PC-9 (cell line): ENCODE results near the gene ENTR1. TPM values are rescaled to one million over a fixed set of nuclear protein-coding genes. Genes with fewer than 3 reads are reported as not detected.

ENCODE experiments used
- BruUV-seq: library from RNA; stranded (reverse); fragments of 400-500 nt; replicated peaks from 2 replicates; lab custom pipeline; 2021; lab: Mats Ljungman, UMichigan
- CTCF ChIA-PET: fragments of 300-600 bp; sonication (Branson Sonifier 250); formaldehyde crosslinking; loops from one replicate; lab custom pipeline; 2022; ENCODE audit warnings: antibody characterized with exemption; lab: Charles Lee
- POLR2A ChIA-PET: fragments of 300-600 bp; sonication (Branson Sonifier 250); formaldehyde crosslinking; loops from one replicate; lab custom pipeline; 2022; ENCODE audit warnings: antibody characterized with exemption; ENCODE audit not compliant: unreplicated experiment; lab: Charles Lee
- DNase-seq, 2 experiments: peaks; one replicate each; pipeline versions ENCODE4 v3.0.0 to v3.0.0-alpha.2; 2015 to 2022; ENCODE audit warnings: mixed read lengths in 1 of 2
- H2AFZ ChIP-seq: fragments of 200-600 bp; sonication (generic); 2 replicates; pipeline ENCODE4 v1.8.1; 2017; ENCODE audit warnings: antibody characterized with exemption
- H3F3A ChIP-seq: fragments of 200-600 bp; sonication (generic); 2 replicates; pipeline ENCODE4 v1.8.1; 2017; ENCODE audit warnings: antibody characterized with exemption, mild to moderate bottlenecking, low read depth; ENCODE audit not compliant: insufficient read depth
- H3K27ac ChIP-seq: fragments of 200-600 bp; sonication (generic); 2 replicates; pipeline ENCODE4 v1.6.1; 2016; ENCODE audit warnings: mixed run types
- H3K27me3 ChIP-seq: fragments of 200-600 bp; sonication (generic); 2 replicates; pipeline ENCODE4 v1.6.1; 2016; ENCODE audit warnings: low read depth, mixed run types; ENCODE audit not compliant: insufficient read depth
- H3K36me3 ChIP-seq: fragments of 200-600 bp; sonication (generic); 2 replicates; pipeline ENCODE4 v1.6.1; 2016; ENCODE audit warnings: low read depth, mixed run types
- H3K4me1 ChIP-seq: fragments of 200-600 bp; sonication (generic); replicated peaks from 2 replicates; pipeline ENCODE4 v1.6.1; 2016; ENCODE audit warnings: mixed run types; ENCODE audit not compliant: insufficient read depth
- H3K4me2 ChIP-seq: fragments of 200-600 bp; sonication (generic); 2 replicates; pipeline ENCODE4 v1.6.1; 2017; ENCODE audit warnings: mixed run types
- H3K4me3 ChIP-seq: fragments of 200-600 bp; sonication (generic); 2 replicates; pipeline ENCODE4 v1.6.1; 2016; ENCODE audit warnings: mixed run types
- H3K79me2 ChIP-seq: fragments of 200-600 bp; sonication (generic); 2 replicates; pipeline ENCODE4 v1.6.1; 2017; ENCODE audit warnings: low read depth, mixed run types
- H3K9me2 ChIP-seq: fragments of 200-600 bp; sonication (generic); 2 replicates; pipeline ENCODE4 v1.8.1; 2017; ENCODE audit warnings: mild to moderate bottlenecking; ENCODE audit not compliant: insufficient read depth
- H3K9me3 ChIP-seq: fragments of 200-600 bp; sonication (generic); 2 replicates; pipeline ENCODE4 v1.8.1; 2016; ENCODE audit warnings: low read depth; ENCODE audit not compliant: insufficient read depth
- H4K20me1 ChIP-seq: fragments of 200-600 bp; sonication (generic); 2 replicates; pipeline ENCODE4 v1.8.1; 2017; ENCODE audit not compliant: insufficient read depth
- CTCF ChIP-seq: fragments of 200-600 bp; sonication (generic); conservative IDR thresholded peaks from 2 replicates; pipeline ENCODE4 v1.6.1; 2017; ENCODE audit warnings: mixed run types, antibody characterized with exemption, mild to moderate bottlenecking, moderate library complexity
- EZH2 ChIP-seq: fragments of 200-600 bp; sonication (generic); IDR thresholded peaks from 2 replicates; pipeline ENCODE4 v1.8.0; 2017; ENCODE audit warnings: antibody characterized with exemption, low read depth
- intact Hi-C: fragments of 100-400 bp; cut with micrococcal nuclease; formaldehyde crosslinking; loops from one replicate; pipeline ENCODE4 v1.10.0; 2022; ENCODE audit not compliant: unreplicated experiment
- total RNA-seq: library from RNA; stranded (reverse); gene quantifications from 2 replicates; pipeline ENCODE4 v1.2.3, GENCODE V29; 2021

The ENTR1 gene
- total RNA-seq, 1 experiment from 2014 or later: 67.9 TPM

GRCh38 chr9:136441681-136442245 lies 31.3 kb upstream of the ENTR1 start:
- no peak for DNase-seq
- peaks cover 31% of the 10 kb centered on the region for H3F3A ChIP-seq
- no TSS peak for BruUV-seq
- peaks cover 21% of the 10 kb centered on the region for H4K20me1 ChIP-seq
- POLR2A ChIA-PET: no interaction called here
- intact Hi-C loops: no loop called here
- no peak for TF ChIP-seq EZH2
- TF ChIP-seq CTCF: no peak
- peaks cover 18% of the 10 kb centered on the region; the same call in 1 of the 2 replicates for H3K79me2 ChIP-seq
- H3K4me3 ChIP-seq: no peak overlapping the region
- peaks cover 10% of the 10 kb centered on the region for H3K4me1 ChIP-seq
- no peak overlapping the region for H3K4me2 ChIP-seq
- H3K9me3 ChIP-seq: no peaks in the 10 kb centered on the region
- no peak overlapping the region for H2AFZ ChIP-seq
- H3K27ac ChIP-seq: no peak overlapping the region
- H3K36me3 ChIP-seq: no peaks in the 10 kb centered on the region; the same call in 1 of the 2 replicates
- CTCF ChIA-PET: no interaction called here
- H3K27me3 ChIP-seq: no peaks in the 10 kb centered on the region
- no peaks in the 10 kb centered on the region for H3K9me2 ChIP-seq

GRCh38 chr9:136441191-136441680 lies 30.8 kb upstream of the ENTR1 start:
- no peak for DNase-seq
- TF ChIP-seq EZH2 (no peak), CTCF (no peak)
- Histone ChIP-seq H3K4me2 (no peak overlapping the region), H3K27ac (no peak overlapping the region), H4K20me1 (peaks cover 26% of the 10 kb centered on the region), H3K36me3 (no peaks in the 10 kb centered on the region), H3K9me3 (no peaks in the 10 kb centered on the region), H2AFZ (no peak overlapping the region), H3F3A (peaks cover 31% of the 10 kb centered on the region), H3K79me2 (peaks cover 20% of the 10 kb centered on the region; the same call in 1 of the 2 replicates), H3K27me3 (no peaks in the 10 kb centered on the region), H3K4me1 (peaks cover 10% of the 10 kb centered on the region), H3K4me3 (no peak overlapping the region), H3K9me2 (no peaks in the 10 kb centered on the region)
- no TSS peak for BruUV-seq
- POLR2A ChIA-PET: no interaction called here
- CTCF ChIA-PET: no interaction called here
- intact Hi-C loops: no loop called here

GRCh38 chr9:136439481-136440408 lies 29.3 kb upstream of the ENTR1 start, which contains the start of gene INPP5E:
TSS of gene INPP5E (minus strand) at chr9:136439845. CDS start at chr9:136439419, 426 bp downstream.
- TF ChIP-seq EZH2 (no peak), CTCF (peak; percentile 66)
- DNase-seq: peak in 1 of 2 experiments; percentile 91
- Histone ChIP-seq H3K27ac (no peak within 1 kb of the TSS), H3K4me3 (peak within 1 kb of the TSS; percentile 80), H3K36me3 (no peaks in the 10 kb centered on the region), H3K9me2 (no peaks in the 10 kb centered on the region), H3F3A (peaks cover 31% of the 10 kb centered on the region), H2AFZ (peak within 1 kb of the TSS; percentile 82), H4K20me1 (peaks cover 33% of the 10 kb centered on the region), H3K9me3 (no peaks in the 10 kb centered on the region), H3K4me2 (peak within 1 kb of the TSS; percentile 95), H3K27me3 (no peaks in the 10 kb centered on the region), H3K79me2 (peaks cover 20% of the 10 kb centered on the region; the same call in 1 of the 2 replicates), H3K4me1 (peaks cover 10% of the 10 kb centered on the region)
- BruUV-seq: no TSS peak
- CTCF ChIA-PET: no interaction called here
- intact Hi-C loops: no loop called here
- POLR2A ChIA-PET: no interaction called here
